Measurements from ENCODE around the gene LSS.
A peak's percentile ranks its signal among the peaks of the same experiment; 100 is the strongest.

The LSS gene

GRCh38 chr21:46195595-46196195 lies 32.9 kb downstream of the LSS start:
- H3K27me3 ChIP-seq (replicated peaks) = no peaks in the 10 kb centered on the region
- TF ChIP-seq CTCF (IDR thresholded peaks at IDR 0.05; ENCODE audit: low read depth, low read length, missing control alignments) = no peak
- no peak for DNase-seq
- in situ Hi-C loops (cut with HindIII; ENCODE audit: low pct_ligation_motif_present, low sequenced_read_pairs) = no loop called here
- H3K4me3 ChIP-seq (ENCODE audit: low read depth, low read length) = no peak overlapping the region
- no peak overlapping the region for H3K27ac ChIP-seq
- peaks cover 51% of the 10 kb centered on the region for H3K36me3 ChIP-seq (replicated peaks)

GRCh38 chr21:46194374-46195334 lies 33.9 kb downstream of the LSS start:
- in situ Hi-C loops (cut with HindIII; ENCODE audit: low pct_ligation_motif_present, low sequenced_read_pairs) = no loop called here

GRCh38 chr21:46193829-46194373 lies 34.7 kb downstream of the LSS start:
- no peak overlapping the region for H3K27ac ChIP-seq
- no peaks in the 10 kb centered on the region for H3K27me3 ChIP-seq (replicated peaks)
- TF ChIP-seq CTCF (IDR thresholded peaks at IDR 0.05; ENCODE audit: low read depth, low read length, missing control alignments) = no peak
- peaks cover 49% of the 10 kb centered on the region for H3K36me3 ChIP-seq (replicated peaks)
- H3K4me3 ChIP-seq (ENCODE audit: low read depth, low read length) = no peak overlapping the region
- no peak for DNase-seq
- in situ Hi-C loops (cut with HindIII; ENCODE audit: low pct_ligation_motif_present, low sequenced_read_pairs) = no loop called here

More at GRCh38 chr21:46194374-46195334, 33.9 kb downstream of the LSS start:
- DNase-seq = no peak
- H3K27ac ChIP-seq = no peak overlapping the region
- H3K36me3 ChIP-seq (replicated peaks) = peaks cover 57% of the 10 kb centered on the region
- no peak for TF ChIP-seq CTCF (IDR thresholded peaks at IDR 0.05; ENCODE audit: low read depth, low read length, missing control alignments)
- no peak overlapping the region for H3K4me3 ChIP-seq (ENCODE audit: low read depth, low read length)
- H3K27me3 ChIP-seq (replicated peaks) = no peaks in the 10 kb centered on the region

- no peak overlapping the region for H3K27ac ChIP-seq
- H3K36me3 ChIP-seq (replicated peaks) = peaks cover 48% of the 10 kb centered on the region
- in situ Hi-C loops (cut with HindIII; ENCODE audit: low pct_ligation_motif_present, low sequenced_read_pairs) = no loop called here
- TF ChIP-seq CTCF (IDR thresholded peaks at IDR 0.05; ENCODE audit: low read depth, low read length, missing control alignments) = no peak
- no peaks in the 10 kb centered on the region for H3K27me3 ChIP-seq (replicated peaks)
- no peak for DNase-seq
- H3K4me3 ChIP-seq (ENCODE audit: low read depth, low read length) = no peak overlapping the region
These were observed 36.6 kb downstream of the LSS start for GRCh38 chr21:46191686-46192575.

GRCh38 chr21:46191257-46191685 lies 37.3 kb downstream of the LSS start:
- Histone ChIP-seq H3K27ac (no peak overlapping the region), H3K36me3 (replicated peaks) (peaks cover 44% of the 10 kb centered on the region), H3K27me3 (replicated peaks) (no peaks in the 10 kb centered on the region), H3K4me3 (ENCODE audit: low read depth, low read length) (no peak overlapping the region)
- peak; percentile 74 for DNase-seq
- TF ChIP-seq CTCF (IDR thresholded peaks at IDR 0.05; ENCODE audit: low read depth, low read length, missing control alignments) = no peak
- in situ Hi-C loops (cut with HindIII; ENCODE audit: low pct_ligation_motif_present, low sequenced_read_pairs) = no loop called here
